22Rv1 (cell line): ENCODE results near the gene NANOS3.

Experiments
- H3K27ac ChIP-seq: fragments of 450-650 bp; 2 replicates; pipeline ENCODE4 v1.5.1; 2017
- CTCF ChIP-seq: fragments of 450-650 bp; IDR thresholded peaks from 2 replicates; pipeline ENCODE4 v1.5.1; 2017; ENCODE audit warnings: mild to moderate bottlenecking
- ZFX ChIP-seq: fragments of 450-650 bp; IDR thresholded peaks from 2 replicates; pipeline ENCODE4 v1.6.1; 2017; ENCODE audit warnings: antibody characterized with exemption, borderline replicate concordance

NANOS3 gene

GRCh38 chr19:13881251-13881691, 4.3 kb downstream of the NANOS3 start:
- no peak overlapping the region for H3K27ac ChIP-seq
- TF ChIP-seq CTCF (no peak), ZFX (no peak)

- no peak overlapping the region for H3K27ac ChIP-seq
- TF ChIP-seq ZFX (no peak), CTCF (no peak)
Observed at GRCh38 chr19:13881692-13882418, 4.9 kb downstream of the NANOS3 start.

GRCh38 chr19:13882419-13882795, 5.5 kb downstream of the NANOS3 start:
- TF ChIP-seq ZFX (no peak), CTCF (no peak)
- no peak overlapping the region for H3K27ac ChIP-seq

- no peak overlapping the region for H3K27ac ChIP-seq
- no peak for TF ChIP-seq ZFX
- no peak for TF ChIP-seq CTCF
Observed at GRCh38 chr19:13882836-13883235, 5.9 kb downstream of the NANOS3 start.

- no peak overlapping the region for H3K27ac ChIP-seq
- TF ChIP-seq ZFX: no peak
- peak; percentile 25; the same call in 1 of the 2 replicates for TF ChIP-seq CTCF
Observed at GRCh38 chr19:13883516-13884064, 6.7 kb downstream of the NANOS3 start.

- no peak overlapping the region for H3K27ac ChIP-seq
- TF ChIP-seq CTCF: no peak
- no peak for TF ChIP-seq ZFX
Observed at GRCh38 chr19:13884726-13885591, 8.0 kb downstream of the NANOS3 start.

- no peak overlapping the region for H3K27ac ChIP-seq
- TF ChIP-seq ZFX (no peak), CTCF (no peak)
Observed at GRCh38 chr19:13885826-13886365, 9.0 kb downstream of the NANOS3 start.
